ENCODE results near the gene PAN2. TPM values are rescaled to one million over a fixed set of nuclear protein-coding genes. Genes with fewer than 3 reads are reported as not detected.

The PAN2 gene
- total and polyA plus RNA-seq, 3 donors from 2014 or later: 105 to 155 (median 119) TPM

- intact Hi-C loops (cut with DNase I; ENCODE audit: low total_unique reads): no loop called here
- TF ChIP-seq, protein P1, sequence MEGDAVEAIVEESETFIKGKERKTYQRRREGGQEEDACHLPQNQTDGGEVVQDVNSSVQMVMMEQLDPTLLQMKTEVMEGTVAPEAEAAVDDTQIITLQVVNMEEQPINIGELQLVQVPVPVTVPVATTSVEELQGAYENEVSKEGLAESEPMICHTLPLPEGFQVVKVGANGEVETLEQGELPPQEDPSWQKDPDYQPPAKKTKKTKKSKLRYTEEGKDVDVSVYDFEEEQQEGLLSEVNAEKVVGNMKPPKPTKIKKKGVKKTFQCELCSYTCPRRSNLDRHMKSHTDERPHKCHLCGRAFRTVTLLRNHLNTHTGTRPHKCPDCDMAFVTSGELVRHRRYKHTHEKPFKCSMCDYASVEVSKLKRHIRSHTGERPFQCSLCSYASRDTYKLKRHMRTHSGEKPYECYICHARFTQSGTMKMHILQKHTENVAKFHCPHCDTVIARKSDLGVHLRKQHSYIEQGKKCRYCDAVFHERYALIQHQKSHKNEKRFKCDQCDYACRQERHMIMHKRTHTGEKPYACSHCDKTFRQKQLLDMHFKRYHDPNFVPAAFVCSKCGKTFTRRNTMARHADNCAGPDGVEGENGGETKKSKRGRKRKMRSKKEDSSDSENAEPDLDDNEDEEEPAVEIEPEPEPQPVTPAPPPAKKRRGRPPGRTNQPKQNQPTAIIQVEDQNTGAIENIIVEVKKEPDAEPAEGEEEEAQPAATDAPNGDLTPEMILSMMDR (IDR thresholded peaks at IDR 0.05): no peak
- no peak for TF ChIP-seq POLR2A (IDR thresholded peaks at IDR 0.05)
- H3K4me3 ChIP-seq: peak overlapping the region in 1 of 2 donors; percentile 78
- H3K4me1 ChIP-seq: peaks cover 25% of the 10 kb centered on the region
- no peaks in the 10 kb centered on the region for H3K9me3 ChIP-seq
- no peaks in the 10 kb centered on the region for H3K36me3 ChIP-seq (ENCODE audit: low read depth, missing control alignments)
- H3K27ac ChIP-seq: peak overlapping the region in 1 of 2 donors; percentile 86
- DNase-seq: no peak
- H3K27me3 ChIP-seq: no peaks in the 10 kb centered on the region
- 47 to 48% methylated on average over 5 of the region's 5 CpGs for WGBS, 2 donors
Measured at GRCh38 chr12:56298828-56299227, 35.0 kb downstream of the PAN2 start.

DNA sequence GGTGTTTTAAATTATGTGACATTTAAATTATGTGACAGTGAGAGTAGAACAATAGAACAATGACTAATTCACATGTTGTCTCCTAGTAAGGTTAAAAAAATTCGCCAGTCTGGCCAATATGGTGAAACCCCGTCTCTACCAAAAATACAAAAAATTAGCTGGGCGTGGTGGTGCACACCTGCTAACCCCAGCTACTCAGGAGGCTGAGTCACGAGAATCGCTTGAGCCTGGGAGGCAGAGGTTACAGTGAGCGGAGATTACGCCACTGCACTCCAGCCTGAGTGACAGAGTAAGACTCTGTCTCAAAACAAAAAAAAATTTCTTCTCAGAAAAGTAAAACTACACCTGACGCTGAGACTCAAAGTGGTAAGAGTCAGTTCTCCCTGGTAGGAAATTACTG lies 36.4 kb downstream of the PAN2 start:
- H3K36me3 ChIP-seq (ENCODE audit: low read depth, missing control alignments): no peaks in the 10 kb centered on the region
- H3K9me3 ChIP-seq: no peaks in the 10 kb centered on the region
- H3K4me3 ChIP-seq: no peak overlapping the region
- 94 to 96% methylated on average over 8 of the region's 8 CpGs for WGBS, 2 donors
- H3K27ac ChIP-seq: no peak overlapping the region
- TF ChIP-seq, protein P1 (IDR thresholded peaks at IDR 0.05): no peak
- TF ChIP-seq POLR2A (IDR thresholded peaks at IDR 0.05): no peak
- DNase-seq: no peak
- H3K4me1 ChIP-seq: peaks cover 25% of the 10 kb centered on the region
- intact Hi-C loops (cut with DNase I; ENCODE audit: low total_unique reads): no loop called here
- H3K27me3 ChIP-seq: no peaks in the 10 kb centered on the region

GRCh38 chr12:56296295-56296694 lies 37.5 kb downstream of the PAN2 start:
- intact Hi-C loops (cut with DNase I; ENCODE audit: low total_unique reads): no loop called here
- WGBS, 2 donors: 76 to 81% methylated on average over 5 of the region's 5 CpGs
- peaks cover 18% of the 10 kb centered on the region for H3K4me1 ChIP-seq
- no peak overlapping the region for H3K4me3 ChIP-seq
- no peak for DNase-seq
- no peaks in the 10 kb centered on the region for H3K9me3 ChIP-seq
- H3K27me3 ChIP-seq: no peaks in the 10 kb centered on the region
- no peak for TF ChIP-seq POLR2A (IDR thresholded peaks at IDR 0.05)
- no peaks in the 10 kb centered on the region for H3K36me3 ChIP-seq (ENCODE audit: low read depth, missing control alignments)
- no peak overlapping the region for H3K27ac ChIP-seq

- Histone ChIP-seq H3K27ac (no peak overlapping the region), H3K4me1 (peaks cover 7% of the 10 kb centered on the region), H3K9me3 (no peaks in the 10 kb centered on the region), H3K36me3 (ENCODE audit: low read depth, missing control alignments) (no peaks in the 10 kb centered on the region), H3K4me3 (no peak overlapping the region), H3K27me3 (no peaks in the 10 kb centered on the region)
- TF ChIP-seq, protein P1 (IDR thresholded peaks at IDR 0.05): no peak
- no peak for TF ChIP-seq POLR2A (IDR thresholded peaks at IDR 0.05)
- DNase-seq: no peak
- WGBS, 2 donors: 74 to 75% methylated on average over 5 of the region's 5 CpGs
- intact Hi-C loops (cut with DNase I; ENCODE audit: low total_unique reads): no loop called here
Measured at GRCh38 chr12:56293795-56294194, 40.0 kb downstream of the PAN2 start.

DNA sequence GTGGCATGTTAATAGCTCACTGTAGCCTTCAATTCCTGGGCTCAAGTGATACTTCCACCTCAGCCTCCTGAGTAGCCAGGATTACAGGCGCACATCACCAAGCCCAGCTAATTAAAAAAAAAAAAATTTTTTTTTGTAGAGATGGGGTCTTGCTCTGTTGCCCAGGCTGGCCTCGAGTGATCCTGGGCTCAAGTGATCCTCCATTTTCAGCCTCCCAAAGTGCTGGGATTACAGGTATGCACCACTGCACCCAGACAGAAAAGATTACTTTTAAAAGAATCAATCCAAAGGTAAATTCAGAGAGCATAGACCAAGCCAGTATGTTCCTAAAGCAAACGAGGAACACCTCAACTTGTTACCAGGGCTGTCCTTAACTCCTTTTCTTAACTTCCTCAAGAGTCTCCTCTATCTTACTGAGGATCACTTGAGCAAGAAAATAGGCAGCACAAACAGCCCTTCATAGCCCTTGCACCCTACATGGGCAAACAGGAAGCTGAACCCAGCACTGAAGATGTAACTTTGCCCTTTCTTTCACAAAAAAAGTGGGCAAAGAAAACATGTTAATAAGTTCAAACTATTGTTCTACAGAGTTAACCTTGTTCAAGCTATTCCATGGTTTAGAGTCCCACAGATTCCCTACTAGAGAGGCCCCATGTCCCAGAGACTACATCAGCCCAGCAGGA lies 45.0 kb downstream of the PAN2 start:
- Histone ChIP-seq H3K36me3 (ENCODE audit: low read depth, missing control alignments) (no peaks in the 10 kb centered on the region), H3K27ac (no peak overlapping the region), H3K27me3 (no peaks in the 10 kb centered on the region), H3K9me3 (no peaks in the 10 kb centered on the region), H3K4me3 (no peak overlapping the region), H3K4me1 (no peaks in the 10 kb centered on the region)
- WGBS, 2 donors: 81 to 91% methylated on average over 3 of the region's 3 CpGs
- TF ChIP-seq POLR2A (IDR thresholded peaks at IDR 0.05): no peak
- TF ChIP-seq, protein P1 (IDR thresholded peaks at IDR 0.05): no peak
- no peak for DNase-seq
- intact Hi-C loops (cut with DNase I; ENCODE audit: low total_unique reads): no loop called here

Data from testis (tissue), 3 donors.